SU-DHL-6 (cell line): ENCODE measurements around the gene PDE4B.

Experiments used
- H2AFZ ChIP-seq: fragments of 200-600 bp; sonication (generic); 2 replicates; pipeline ENCODE4 v1.6.1; 2014; ENCODE audit warnings: low read depth, mild to moderate bottlenecking, moderate library complexity, mixed read lengths, antibody characterized with exemption, low read length; ENCODE audit not compliant: severe bottlenecking
- H3F3A ChIP-seq: fragments of 200-600 bp; shearing (Covaris generic); 2 replicates; pipeline ENCODE4 v1.6.0; 2016; ENCODE audit warnings: antibody characterized with exemption, mild to moderate bottlenecking; ENCODE audit not compliant: insufficient read depth
- H3K27ac ChIP-seq: fragments of 200-600 bp; sonication (generic); 2 replicates; pipeline ENCODE4 v1.5.1; 2016; ENCODE audit warnings: low read depth, mild to moderate bottlenecking, low read length, moderate library complexity, mixed read lengths
- H3K27me3 ChIP-seq: fragments of 200-600 bp; sonication (generic), shearing (Covaris generic); 2 replicates; pipeline ENCODE4 v1.6.0; 2014; ENCODE audit warnings: mild to moderate bottlenecking, low read length
- H3K36me3 ChIP-seq: fragments of 200-600 bp; sonication (generic); 2 replicates; pipeline ENCODE4 v1.6.1; 2014; ENCODE audit warnings: mild to moderate bottlenecking, low read length, mixed read lengths
- H3K4me2 ChIP-seq: fragments of 300-600, 200-600 bp; shearing (Covaris generic), sonication (generic); 2 replicates; pipeline ENCODE4 v1.6.0; 2014; ENCODE audit warnings: low read length, low read depth, mild to moderate bottlenecking; ENCODE audit not compliant: poor library complexity, severe bottlenecking
- H3K4me3 ChIP-seq: fragments of 200-600 bp; sonication (generic); 2 replicates; pipeline ENCODE4 v1.5.1; 2014; ENCODE audit warnings: antibody characterized with exemption, low read length, mild to moderate bottlenecking, mixed read lengths; ENCODE audit not compliant: insufficient read depth, poor library complexity, severe bottlenecking
- H3K79me2 ChIP-seq: fragments of 200-600 bp; sonication (generic); 2 replicates; pipeline ENCODE4 v1.6.1; 2014; ENCODE audit warnings: mild to moderate bottlenecking, low read length, moderate library complexity; ENCODE audit not compliant: insufficient read depth
- H3K9ac ChIP-seq: fragments of 200-600 bp; sonication (generic); 2 replicates; pipeline ENCODE4 v1.7.0; 2014; ENCODE audit warnings: mild to moderate bottlenecking, low read length
- H3K9me2 ChIP-seq: fragments of 200-600 bp; sonication (generic); replicated peaks from 2 replicates; pipeline ENCODE4 v1.6.1; 2014; ENCODE audit warnings: low read length; ENCODE audit not compliant: insufficient read depth
- H3K9me3 ChIP-seq: fragments of 200-600 bp; sonication (generic); 2 replicates; pipeline ENCODE4 v1.6.1; 2014; ENCODE audit warnings: low read length, mixed read lengths; ENCODE audit not compliant: insufficient read depth
- H4K20me1 ChIP-seq: fragments of 200-600 bp; sonication (generic); 2 replicates; pipeline ENCODE4 v1.6.1; 2014; ENCODE audit warnings: low read depth, mild to moderate bottlenecking, antibody characterized with exemption, low read length, moderate library complexity, mixed read lengths
- CTCF ChIP-seq: fragments of 200-600 bp; sonication (generic); IDR thresholded peaks from one replicate; pipeline ENCODE4 v1.5.1; 2017; ENCODE audit warnings: antibody characterized with exemption, mild to moderate bottlenecking, low read length, moderate library complexity; ENCODE audit not compliant: insufficient read depth, poor library complexity, severe bottlenecking
- EZH2phosphoT487 ChIP-seq: fragments of 200-600 bp; sonication (generic), shearing (Covaris generic); conservative IDR thresholded peaks from 2 replicates; pipeline ENCODE4 v1.6.1; 2018; ENCODE audit warnings: mild to moderate bottlenecking, antibody characterized with exemption, low read length, moderate library complexity, mixed read lengths

The PDE4B gene

GRCh38 chr1:66422804-66423203 is 630.1 kb downstream of the PDE4B start:
- H3K9me2 ChIP-seq: no peaks in the 10 kb centered on the region
- no peaks in the 10 kb centered on the region for H3K27me3 ChIP-seq
- no peaks in the 10 kb centered on the region for H3K79me2 ChIP-seq
- H2AFZ ChIP-seq: no peak overlapping the region
- H3K36me3 ChIP-seq: no peaks in the 10 kb centered on the region
- no peak overlapping the region for H3K4me3 ChIP-seq
- no peak overlapping the region for H3K4me2 ChIP-seq
- no peaks in the 10 kb centered on the region for H4K20me1 ChIP-seq
- no peak for TF ChIP-seq EZH2phosphoT487
- no peak for TF ChIP-seq CTCF
- H3K9me3 ChIP-seq: no peaks in the 10 kb centered on the region
- H3F3A ChIP-seq: no peaks in the 10 kb centered on the region
- no peak overlapping the region for H3K9ac ChIP-seq
- no peak overlapping the region for H3K27ac ChIP-seq
